NCI-H1694 treated with DMSO at 0.1 percent for 48 hours (cell line): ENCODE results near the gene GPX7.
"Not testable (repeated sequence)": the region's sequence is repeated elsewhere in the genome, so short reads cannot be mapped to it uniquely, and the experiment has no call there.

Experiments
- DNase-seq: peaks from one replicate; lab custom pipeline; 2025; lab: John Stamatoyannopoulos, UW

The GPX7 gene

DNA sequence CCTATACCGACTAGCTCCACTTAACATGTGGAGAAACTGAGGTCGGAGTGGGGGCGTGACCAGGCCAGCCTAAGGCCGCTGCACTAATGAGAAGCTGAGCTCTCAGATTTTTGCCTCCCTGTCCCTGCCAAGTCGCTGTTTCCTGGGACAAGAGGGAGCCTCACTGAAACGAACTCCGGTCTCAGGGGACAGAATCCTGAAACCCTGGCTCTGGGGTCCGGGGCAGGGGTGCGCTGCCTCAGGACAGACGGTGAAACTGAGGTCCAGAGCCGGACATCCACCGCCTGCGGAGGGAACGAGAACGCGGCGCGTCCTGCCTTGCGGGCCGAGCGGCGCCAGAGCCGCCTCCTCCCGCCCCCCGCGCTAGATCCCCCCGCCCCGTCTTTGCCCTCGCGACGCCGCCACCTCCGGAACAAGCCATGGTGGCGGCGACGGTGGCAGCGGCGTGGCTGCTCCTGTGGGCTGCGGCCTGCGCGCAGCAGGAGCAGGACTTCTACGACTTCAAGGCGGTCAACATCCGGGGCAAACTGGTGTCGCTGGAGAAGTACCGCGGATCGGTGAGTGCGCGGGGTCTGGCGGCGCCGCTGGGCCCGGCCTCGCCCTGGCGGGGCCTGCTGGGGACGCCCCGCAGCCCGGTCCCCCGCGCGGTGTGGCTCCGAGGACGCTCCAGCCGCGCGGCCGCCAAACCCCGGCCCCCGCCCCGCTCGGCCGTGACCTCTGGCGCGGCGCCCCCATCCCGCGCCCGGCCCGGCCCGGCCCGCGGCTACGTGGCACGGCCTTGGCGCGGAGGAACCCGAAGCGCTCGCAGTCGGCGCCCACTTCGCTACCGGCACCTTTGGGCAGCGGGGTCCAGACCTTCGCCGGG, at the start of gene GPX7:
Gene GPX7, plus strand, starts transcription at position 381 of the 865 bp plus-strand sequence. Its CDS starts 39 bp downstream, at position 420.
- no peak for DNase-seq

DNA sequence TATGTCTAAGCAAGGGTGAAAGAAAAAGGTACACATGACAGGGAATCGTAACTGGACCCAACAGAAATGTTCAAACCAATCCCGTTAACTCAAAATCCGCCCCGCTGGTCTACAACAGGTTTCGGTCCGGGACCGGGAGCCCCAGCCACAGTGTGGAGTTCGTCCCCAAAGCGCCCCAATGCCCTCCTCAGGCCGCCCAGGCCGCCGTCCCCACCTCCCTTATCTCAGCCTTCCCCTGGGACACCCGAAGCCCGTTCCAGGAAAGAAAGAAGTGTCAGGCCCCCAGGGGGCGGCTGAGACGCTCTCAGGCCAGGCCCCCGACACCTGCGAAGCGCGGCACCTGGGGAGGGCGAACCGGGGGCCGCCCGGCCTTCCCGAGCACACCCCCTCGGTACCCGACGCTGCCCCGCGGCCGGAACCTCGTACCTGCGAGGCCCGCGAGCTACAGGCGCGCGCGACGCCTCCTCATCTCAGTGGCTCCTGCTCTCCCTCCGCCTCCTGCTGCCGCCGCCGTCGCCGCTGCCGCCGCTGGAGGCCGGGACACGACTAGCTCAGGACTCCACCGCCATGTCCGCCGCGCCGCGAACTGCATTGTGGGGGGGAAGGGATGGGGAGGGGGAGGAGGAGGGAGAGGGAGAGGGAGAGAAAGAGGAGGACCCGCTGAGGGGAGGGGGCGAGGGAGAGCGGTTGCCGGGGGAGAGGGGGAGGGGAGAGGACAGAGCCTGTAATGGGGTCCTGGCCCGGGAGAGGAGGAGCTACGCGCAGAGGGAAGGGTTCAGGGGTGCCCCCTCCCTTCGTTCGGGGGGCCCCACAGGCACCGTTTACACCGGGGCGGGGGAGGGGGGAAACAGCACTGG, 49.4 kb upstream of the GPX7 start, which contains the start of gene TUT4:
Gene TUT4, minus strand, starts transcription at position 588 of the 857 bp plus-strand sequence. CDS start 26,812 bp downstream, outside the sequence.
- peak; percentile 94 for DNase-seq

DNA sequence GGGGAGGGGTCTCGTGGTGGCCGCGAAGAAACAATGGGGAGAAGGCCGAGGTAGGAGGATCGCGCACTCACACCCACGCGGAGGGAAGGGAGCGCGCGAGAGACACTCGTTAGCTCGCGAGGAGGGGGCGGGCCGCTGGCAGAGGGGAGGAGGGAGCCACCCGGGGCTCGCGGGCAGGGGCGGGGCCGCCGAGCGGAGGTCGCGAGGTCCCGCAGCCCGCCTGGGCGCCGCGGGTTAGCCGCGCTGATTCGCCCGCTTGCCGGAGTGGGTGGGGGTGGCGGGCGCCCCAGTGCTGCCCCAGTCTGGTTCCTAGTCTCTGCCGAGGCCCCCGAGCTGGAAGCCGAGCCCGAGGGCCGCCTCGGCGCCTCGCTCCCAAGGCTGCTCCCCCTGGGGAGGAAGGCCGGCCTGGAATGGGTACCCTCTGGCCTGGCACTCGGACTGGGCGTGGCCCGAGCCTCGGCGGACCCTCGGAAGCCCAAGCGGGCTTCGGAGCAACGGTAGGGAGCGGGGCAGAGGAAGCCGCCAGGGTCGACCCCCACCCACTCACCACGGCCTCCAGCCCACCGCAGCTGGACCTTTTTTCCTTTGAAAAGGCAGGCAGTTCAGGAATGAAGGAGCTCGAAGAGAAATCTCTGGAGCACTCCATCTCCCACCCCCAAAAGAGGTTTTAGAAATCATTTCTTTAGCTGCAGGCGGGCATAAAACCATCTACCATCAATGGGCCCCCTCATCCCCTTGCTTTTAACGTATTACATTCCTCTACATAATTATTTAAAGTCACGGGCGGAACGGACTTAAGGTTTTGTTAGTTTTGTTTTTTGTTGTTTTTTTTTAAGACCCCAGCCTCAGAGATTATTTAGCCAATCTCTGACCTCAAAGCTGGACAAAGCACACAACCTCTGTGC, 48.6 kb upstream of the GPX7 start:
- DNase-seq: peak; percentile 94

DNA sequence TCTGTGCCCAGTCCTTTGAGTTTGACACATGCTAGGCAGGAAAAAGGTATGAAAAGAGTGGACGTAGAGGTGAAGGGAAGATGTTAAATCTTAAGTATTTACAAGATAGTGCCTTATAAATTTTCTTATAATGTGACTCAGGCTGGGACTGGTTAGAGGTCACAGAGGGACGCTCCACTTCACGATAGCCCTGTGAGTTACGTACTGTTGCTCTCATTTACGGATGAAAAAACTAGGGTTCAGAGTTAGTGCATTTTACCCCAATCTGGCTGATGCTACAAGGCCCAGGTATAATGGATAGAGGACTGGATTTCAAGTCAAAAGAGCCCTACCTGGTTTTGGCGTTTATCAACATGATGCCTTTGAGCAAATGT, 47.9 kb upstream of the GPX7 start:
- no peak for DNase-seq

DNA sequence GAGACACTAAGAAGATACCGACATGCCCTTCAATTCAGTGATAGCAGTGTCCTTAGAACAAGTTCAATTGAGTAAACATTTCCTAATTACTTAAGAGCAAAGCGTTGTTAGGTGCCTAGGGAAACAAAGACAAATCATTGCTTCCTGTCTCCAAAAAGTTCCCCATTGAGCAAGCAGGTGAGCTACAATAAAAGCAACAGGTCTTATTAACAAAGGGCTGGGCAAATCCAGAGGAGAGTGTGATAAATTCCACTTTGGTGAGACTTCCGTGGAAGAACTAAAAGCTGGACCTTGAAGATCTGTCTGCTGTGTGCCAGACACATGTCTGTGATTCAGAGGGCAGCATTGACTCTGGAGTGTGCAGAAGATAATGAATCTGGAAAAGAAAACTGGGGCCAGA, 47.4 kb upstream of the GPX7 start:
- no peak for DNase-seq

DNA sequence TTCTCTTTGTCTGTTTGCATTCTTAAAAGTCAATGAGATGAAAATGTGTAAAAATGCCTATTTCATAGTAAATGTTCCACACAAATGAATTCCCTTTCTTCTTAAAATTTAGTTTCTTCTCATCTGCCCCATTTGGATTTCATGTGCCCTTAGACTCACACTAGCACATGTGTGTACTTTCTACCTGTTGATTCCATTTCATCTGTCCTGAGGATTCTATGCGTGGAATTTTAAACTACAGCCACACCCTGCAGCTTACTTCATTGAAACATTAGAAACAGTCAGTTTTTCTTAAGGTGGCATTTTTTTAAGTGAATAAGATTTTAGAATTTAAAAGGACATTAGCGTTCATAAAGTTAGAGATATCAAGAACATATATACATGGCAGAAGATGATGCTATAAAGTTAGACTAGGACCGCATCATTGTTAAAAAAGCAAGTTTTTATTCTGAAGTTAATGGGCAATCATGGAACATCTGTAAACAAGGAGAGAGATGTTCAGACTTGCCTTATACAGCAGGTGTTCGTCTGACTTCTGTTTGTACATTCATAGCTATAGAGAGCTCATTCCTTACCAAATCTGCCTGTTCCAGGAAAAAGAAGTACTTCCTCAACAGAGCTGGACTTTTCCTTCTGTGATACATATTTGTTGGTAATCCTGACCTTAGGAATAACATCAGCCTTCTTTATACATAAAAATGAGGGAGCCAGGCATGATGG, 45.4 kb upstream of the GPX7 start:
- no peak for DNase-seq

DNA sequence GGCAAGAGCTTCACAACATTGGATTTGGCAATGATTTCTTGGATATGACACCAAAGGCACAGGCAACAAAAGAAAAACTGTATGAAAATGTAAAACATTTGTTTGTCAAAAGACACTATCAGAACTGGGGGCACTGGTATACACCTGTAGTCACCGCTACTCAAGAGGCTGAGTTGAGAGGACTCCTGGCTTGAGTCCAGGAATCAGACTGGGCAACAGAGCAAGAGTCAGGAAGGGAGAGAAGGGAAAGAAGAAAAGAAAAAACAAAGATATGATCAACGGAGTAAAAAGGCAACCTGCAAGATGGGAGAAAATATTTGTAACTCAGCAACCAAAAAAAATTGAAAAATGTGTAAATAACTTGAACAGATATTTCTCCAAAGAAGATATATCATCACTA, 43.2 kb upstream of the GPX7 start:
- no peak for DNase-seq

DNA sequence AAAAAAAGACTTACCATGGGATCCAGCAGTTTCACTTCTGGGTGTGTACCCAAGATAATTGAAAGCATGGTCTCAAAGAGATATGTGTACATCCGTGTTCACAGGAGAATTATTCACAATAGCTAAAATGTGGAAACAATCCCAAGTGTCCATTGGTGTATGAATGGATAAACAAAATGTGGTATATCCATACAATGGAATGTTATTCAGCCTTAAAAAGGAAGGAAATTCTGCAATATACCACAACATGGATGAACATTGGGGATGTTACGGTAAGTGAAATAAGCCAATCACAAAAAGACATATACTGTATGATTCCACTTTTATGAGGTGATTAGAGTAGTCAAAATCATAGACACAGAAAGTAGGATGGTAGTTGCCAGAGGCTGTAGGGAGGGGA, 42.3 kb upstream of the GPX7 start:
- no peak for DNase-seq

DNA sequence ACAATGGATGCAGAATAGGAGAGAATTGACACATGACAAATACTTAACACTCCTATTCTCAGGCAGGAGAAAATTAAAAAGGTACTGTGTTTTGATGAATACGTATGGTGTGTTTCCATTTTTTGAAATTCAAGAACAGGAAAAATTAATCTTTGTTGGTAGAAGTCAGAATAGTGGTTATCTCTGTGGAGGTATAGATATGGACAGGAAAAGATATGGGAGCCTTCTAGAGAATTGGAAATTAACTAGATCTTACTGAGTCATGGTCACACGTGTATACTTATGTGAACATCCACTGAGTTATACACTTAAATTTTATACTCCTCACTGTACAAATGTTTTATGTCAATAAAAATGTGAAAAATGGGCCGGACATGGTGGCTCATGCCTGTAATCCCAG, 39.4 kb upstream of the GPX7 start:
- DNase-seq: no peak

DNA sequence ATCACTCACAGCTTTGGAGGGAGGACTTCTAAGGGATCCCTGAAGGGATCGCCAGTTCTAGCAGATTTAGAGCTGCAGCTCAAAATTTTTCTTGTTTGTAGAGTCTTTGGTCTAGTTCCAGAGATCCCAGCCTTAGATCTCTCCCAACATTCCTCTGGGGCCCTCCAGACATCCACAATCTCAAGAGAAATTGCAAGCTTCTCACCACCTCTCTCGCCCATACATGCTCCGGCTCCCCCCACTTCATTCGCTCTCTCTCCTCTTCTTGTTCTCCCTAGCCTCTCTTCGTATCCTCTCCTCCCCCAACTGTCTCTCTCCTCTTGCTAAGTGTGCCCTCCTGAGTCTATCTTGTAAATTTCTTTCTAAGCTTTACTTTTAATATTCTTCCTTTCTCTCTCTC, 34.2 kb upstream of the GPX7 start:
- DNase-seq: no peak

DNA sequence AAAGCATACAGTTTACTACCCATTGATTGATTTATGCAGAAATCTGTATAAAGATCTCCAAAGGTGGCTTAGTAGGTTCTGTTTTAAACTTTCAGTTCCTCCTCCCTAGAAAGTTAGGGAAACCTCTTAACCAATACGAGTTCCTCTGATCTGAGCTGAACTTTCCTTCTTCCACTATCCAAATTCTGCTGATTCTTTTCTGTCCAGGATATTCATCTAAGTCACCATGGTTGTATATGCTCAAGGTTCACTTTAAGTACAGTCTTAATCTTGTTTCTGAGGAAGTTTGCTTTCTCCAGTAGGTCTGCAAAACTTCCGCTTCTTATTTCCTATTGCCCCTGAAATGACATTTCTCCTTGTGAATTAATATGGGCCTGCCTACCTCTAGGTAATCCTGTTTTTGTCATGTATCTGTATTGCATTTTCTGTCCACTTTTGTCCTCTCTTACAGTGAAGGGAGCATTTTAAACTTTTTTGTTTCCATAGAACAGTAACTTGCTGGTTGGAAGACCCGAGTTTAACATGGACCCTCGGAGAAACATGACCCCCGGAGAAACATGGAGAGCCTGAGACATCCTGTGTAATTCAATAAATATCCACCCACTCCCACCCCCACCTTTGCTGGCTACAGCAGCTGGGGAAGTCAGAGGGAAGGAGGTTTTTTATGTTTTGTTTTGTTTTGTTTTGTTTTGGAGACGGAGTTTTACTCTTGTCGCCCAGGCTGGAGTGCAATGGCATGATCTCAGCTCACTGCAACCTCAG, 32.5 kb upstream of the GPX7 start:
- no peak for DNase-seq

DNA sequence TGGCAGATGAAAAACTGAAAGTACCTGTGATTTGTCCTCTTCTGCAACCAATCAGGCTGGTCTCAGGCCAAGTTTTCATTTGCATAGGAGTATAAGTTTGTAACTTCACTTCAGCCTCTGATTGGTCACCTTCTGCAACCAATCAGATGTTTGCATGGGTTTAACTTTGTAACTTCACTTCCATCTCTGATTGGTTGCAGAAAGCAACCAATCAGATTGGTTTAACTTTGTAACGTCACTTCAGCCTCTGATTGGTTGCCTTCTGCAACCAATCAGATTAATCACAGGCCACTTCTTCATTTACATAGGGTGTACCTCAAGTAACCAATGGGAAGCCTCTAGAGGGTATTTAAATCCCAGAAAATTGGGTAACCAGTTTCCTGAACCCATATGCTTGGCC, 30.4 kb upstream of the GPX7 start:
- no peak for DNase-seq

DNA sequence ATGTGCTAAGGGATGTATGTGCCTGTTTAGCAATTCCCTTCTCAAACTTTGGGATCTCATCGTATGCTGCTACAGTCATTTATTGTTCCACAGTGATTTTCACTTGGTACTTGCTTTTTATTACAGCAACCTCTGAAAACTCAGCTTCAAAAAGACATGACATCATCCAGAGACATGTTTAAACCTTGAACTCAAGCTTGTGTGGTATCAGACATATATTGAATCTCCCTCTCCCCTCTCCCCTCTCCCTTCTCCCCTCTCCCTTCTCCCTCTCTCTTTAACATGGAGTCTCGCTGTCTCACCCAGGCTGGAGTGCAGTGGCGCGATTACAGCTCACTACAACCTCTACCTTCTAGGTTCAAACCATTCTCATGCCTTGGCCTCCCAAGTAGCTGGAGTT, 29.8 kb upstream of the GPX7 start:
- DNase-seq: no peak

DNA sequence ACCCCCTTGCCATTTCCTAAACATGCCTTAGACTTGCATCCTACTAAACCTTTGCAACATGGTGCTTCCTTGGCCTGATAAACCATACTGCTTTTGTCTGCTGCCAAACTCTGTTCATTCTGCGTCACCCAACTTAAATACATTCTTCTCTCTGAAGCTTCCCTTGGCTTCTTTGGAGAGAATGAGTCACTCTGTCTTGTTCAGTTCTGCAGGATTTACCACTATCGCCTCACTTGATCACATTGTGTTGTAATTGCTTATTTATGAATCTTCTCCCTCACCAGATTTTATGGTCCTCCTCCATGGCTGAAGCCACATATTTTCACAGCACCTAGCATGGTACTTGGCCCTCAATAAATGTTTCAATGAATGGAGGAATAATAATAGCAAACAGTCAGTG, 27.6 kb upstream of the GPX7 start:
- no peak for DNase-seq

DNA sequence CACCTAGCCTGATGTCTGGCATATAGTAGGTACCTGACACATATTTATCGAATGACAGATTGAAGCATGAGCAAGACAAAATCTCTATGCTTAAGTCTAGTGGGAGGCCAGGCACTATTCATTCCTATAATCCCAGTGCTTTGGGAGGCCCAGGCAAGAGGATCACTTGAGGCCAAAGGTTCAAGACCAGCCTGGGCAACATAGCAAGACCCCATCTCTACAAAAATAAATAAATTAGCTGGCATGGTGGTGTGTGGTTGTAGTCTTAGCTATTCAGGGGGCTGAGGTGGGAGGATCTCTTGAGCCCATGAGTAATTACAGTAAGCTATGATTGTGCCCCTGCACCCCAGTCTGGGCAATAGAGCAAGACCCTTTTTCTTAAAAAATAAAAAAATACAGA, 26.1 kb upstream of the GPX7 start:
- DNase-seq: no peak

DNA sequence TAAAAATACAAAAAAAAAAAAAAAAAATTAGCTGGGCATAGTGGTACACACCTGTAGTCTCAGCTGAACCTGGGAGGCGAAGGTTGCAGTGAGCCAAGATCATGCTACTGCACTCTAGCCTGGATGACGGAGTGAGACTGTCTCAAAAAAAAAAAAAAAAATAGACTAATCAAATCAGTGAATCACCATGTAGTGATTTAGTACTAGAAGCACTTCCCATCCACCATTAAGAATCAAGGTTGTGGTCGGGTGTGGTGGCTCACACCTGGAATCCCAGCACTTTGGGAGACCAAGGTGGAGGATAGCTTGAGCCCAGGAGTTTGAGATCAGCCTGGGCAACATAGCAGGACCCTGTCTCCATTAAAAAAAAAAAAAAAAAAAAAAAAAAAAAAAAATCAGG, 24.1 kb upstream of the GPX7 start:
- not testable (repeated sequence) for DNase-seq

DNA sequence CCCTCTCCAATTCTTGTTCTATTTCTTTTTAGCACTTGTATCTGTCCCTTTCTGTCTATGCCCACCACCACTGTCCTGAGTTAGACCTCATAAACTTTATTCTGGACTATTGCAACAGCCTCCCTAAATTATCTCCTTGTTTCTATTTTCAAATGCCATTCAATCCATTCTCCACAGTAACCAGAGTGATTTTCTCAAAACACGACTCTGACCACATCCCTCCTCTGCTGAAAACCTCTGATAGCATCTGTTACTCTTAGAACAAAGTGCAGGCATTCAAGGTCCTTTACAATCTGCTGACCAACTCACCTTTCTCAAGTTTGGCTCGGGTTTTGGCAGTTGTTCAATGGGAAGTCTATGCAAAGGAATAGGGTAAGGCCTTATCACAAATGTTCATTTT, 22.8 kb upstream of the GPX7 start:
- no peak for DNase-seq

DNA sequence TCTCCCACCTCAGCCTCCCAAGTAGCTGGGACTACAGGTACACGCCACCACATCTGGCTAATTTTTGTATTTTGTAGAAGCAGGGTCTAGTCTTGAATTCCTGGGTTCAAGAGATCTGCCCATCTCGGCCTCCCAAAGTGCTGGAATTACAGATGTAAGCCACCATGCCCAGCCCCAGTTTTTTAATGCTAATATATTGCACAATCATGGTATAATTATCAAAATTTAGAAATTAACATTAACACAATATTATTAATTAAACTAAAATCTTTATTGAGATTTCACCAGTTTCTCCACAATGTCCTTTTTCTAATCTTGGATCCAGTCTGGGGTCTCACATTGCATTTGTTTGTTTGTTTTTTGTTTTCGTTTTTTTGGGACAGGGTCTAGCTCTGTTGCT, 21.9 kb upstream of the GPX7 start:
- no peak for DNase-seq

DNA sequence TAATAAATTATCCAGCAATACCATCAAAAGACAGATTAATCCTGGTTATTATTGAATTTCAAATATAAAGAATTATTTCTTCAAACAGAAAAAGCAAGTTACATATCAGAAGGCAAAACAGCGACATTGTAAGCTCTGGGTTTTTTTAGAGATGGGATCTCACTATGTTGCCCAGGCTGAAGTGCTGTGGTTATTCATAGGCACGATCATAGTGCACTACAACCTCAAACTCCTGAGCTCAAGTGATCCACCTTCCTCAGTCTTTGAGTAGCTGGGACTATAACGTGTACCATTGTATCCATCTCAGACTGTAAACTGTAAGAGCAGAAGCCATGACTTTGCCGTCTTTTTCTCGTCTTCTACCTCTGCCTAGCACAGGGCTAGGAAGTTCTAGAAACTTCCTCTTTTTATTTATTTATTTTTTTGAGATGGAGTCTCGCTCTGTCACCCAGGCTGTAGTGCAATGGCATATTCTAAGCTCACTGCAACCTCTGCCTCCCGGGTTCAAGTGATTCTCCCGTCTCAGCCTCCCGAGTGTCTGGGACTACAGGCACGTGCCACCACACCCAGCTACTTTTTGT, 20.0 kb upstream of the GPX7 start:
- DNase-seq: no peak

DNA sequence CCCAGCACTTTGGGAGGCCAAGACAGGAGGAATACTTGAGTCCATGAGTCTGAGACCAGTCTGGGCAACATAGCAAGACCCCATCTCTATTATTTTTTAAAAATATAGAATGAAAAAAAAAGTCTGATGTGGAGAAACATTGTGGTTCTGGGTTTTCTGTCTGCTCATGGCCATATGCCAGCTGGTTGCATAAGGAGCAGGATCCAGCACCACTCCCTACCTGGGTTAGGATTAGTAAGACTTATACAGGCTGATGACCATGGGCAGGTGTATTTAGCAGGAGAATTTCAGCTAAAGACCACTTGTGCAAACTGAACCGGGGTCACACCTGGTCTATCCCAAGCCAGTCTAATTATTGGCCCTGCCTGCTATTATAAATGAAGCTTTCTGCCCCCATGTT, 16.7 kb upstream of the GPX7 start:
- DNase-seq: no peak
